IMR-90 (cell line): ENCODE results near the gene TIMP1.

Source experiments
- CEBPB ChIP-seq: IDR thresholded peaks from 2 replicates; pipeline ENCODE4 v1.6.1; 2012; ENCODE audit warnings: low read depth, low read length, improper control_type of control experiment
- CHD1 ChIP-seq: IDR thresholded peaks from 2 replicates; pipeline ENCODE4 v1.6.1; 2012; ENCODE audit warnings: low read depth, low read length, improper control_type of control experiment
- CTCF ChIP-seq: conservative IDR thresholded peaks from 2 replicates; pipeline ENCODE4 v1.5.1; 2012; ENCODE audit warnings: mild to moderate bottlenecking, low read depth, low read length, improper control_type of control experiment
- ELK1 ChIP-seq: fragments of 150-350 bp; IDR thresholded peaks from 2 replicates; pipeline ENCODE4 v1.6.1; 2016; ENCODE audit warnings: low read depth, mild to moderate bottlenecking, low read length, moderate library complexity, borderline replicate concordance
- FOS ChIP-seq: fragments of 150-350 bp; IDR thresholded peaks from 2 replicates; pipeline ENCODE4 v1.6.1; 2016; ENCODE audit warnings: low read depth, low read length
- MXI1 ChIP-seq: IDR thresholded peaks from 2 replicates; pipeline ENCODE4 v1.6.1; 2012; ENCODE audit warnings: low read depth, mild to moderate bottlenecking, low read length, moderate library complexity, borderline replicate concordance
- POLR2A ChIP-seq: IDR thresholded peaks from 2 replicates; pipeline ENCODE4 v1.6.1; 2012; ENCODE audit warnings: mild to moderate bottlenecking, low read depth, low read length
- RAD21 ChIP-seq: IDR thresholded peaks from 2 replicates; pipeline ENCODE4 v1.6.1; 2012; ENCODE audit warnings: low read length, improper control_type of control experiment
- RCOR1 ChIP-seq: IDR thresholded peaks from 2 replicates; pipeline ENCODE4 v1.6.1; 2012; ENCODE audit warnings: mild to moderate bottlenecking, low read length, improper control_type of control experiment; ENCODE audit not compliant: insufficient replicate concordance
- SMC3 ChIP-seq: fragments of 150-350 bp; IDR thresholded peaks from 2 replicates; pipeline ENCODE4 v1.6.1; 2016; ENCODE audit warnings: low read depth, mild to moderate bottlenecking, antibody characterized with exemption, low read length, moderate library complexity
- USF2 ChIP-seq: fragments of 150-350 bp; IDR thresholded peaks from 2 replicates; pipeline ENCODE4 v1.6.1; 2017; ENCODE audit warnings: mild to moderate bottlenecking, antibody characterized with exemption, low read length, low read depth

- no peak for TF ChIP-seq SMC3
- TF ChIP-seq POLR2A: no peak
- no peak for TF ChIP-seq USF2
- TF ChIP-seq ELK1: no peak
- TF ChIP-seq CTCF: no peak
- TF ChIP-seq FOS: no peak
- TF ChIP-seq RCOR1: no peak
- no peak for TF ChIP-seq RAD21
- TF ChIP-seq CHD1: no peak
- no peak for TF ChIP-seq CEBPB
- TF ChIP-seq MXI1: no peak
Measured at GRCh38 chrX:47628982-47629381, 46.7 kb downstream of the TIMP1 start.
